CD4-positive, alpha-beta T cell treated with Interleukin-15 for 1 hour (primary cell): Measurements from ENCODE around the gene ACTRT2.

Experiments used
- DNase-seq: peaks from one replicate; pipeline ENCODE4 v3.0.0-alpha.2; 2020

The ACTRT2 gene

DNA sequence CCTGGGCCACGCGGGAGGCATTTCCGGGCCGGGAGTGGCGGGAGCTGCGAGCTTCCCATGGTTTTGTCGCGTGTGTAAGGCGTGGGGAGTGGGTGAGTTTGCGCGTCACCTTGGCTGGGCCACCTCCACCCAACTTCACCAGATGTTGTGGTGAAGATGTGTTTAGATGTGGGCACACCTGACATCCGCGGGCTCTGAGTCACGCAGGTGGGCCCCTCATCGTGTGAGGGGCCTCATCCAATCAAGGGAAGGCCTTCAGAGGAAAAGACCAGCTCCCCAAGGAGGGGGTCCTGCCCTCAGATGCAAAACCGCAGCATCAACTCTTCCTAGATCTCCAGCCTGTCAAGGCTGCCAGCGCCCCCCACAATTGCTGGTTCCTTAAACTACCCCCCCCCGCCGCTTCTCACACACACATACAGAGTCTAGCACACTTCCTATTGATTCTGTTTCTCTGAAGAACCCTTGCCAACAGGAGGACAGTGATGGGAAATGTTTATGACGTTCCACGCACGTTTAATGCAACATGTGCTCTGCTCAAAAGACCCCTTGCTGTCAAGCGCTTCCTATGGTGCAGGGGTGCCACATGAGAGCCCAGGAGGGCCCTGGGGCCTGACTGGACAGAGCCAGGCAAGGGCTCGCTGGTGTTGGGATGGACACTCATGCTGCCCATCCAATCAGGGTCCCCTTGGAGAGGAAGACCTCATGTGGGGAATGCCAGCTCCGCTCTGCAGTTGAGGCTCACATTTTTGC lies 11.9 kb downstream of the ACTRT2 start:
- peak; percentile 53 for DNase-seq

DNA sequence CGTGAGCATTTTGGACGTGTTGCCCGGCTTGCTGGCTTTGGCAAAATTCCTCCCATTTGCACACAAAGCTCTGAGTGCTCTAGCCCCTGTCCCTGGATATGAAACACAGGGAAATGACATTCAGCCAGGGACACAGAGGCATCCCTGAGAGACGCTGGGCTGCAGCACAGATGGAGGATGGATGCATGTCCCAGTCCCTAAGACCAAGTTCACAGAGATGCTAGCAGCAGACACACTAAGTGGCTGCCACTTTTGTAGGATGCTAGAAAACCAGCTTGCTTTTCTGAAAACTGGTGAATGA lies 12.5 kb downstream of the ACTRT2 start:
- no peak for DNase-seq

DNA sequence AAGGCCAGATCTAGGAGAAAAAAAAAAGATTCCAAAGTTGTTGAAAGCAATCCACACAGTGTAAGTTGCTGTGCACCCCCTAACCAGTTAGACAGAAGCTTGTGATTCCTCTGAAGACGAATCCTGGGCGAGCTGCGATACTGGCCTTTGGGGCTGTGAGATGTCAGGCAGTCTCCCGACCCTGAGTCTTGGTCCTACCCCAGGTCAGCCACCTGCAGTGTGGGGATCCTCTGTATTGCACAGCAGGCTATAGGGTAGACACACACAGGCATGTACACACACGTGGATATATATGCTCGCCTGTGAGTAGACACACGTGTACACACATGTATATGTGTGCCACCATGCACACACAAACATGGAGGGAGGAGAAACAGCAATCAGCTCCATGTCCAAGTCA lies 12.9 kb downstream of the ACTRT2 start:
- no peak for DNase-seq

DNA sequence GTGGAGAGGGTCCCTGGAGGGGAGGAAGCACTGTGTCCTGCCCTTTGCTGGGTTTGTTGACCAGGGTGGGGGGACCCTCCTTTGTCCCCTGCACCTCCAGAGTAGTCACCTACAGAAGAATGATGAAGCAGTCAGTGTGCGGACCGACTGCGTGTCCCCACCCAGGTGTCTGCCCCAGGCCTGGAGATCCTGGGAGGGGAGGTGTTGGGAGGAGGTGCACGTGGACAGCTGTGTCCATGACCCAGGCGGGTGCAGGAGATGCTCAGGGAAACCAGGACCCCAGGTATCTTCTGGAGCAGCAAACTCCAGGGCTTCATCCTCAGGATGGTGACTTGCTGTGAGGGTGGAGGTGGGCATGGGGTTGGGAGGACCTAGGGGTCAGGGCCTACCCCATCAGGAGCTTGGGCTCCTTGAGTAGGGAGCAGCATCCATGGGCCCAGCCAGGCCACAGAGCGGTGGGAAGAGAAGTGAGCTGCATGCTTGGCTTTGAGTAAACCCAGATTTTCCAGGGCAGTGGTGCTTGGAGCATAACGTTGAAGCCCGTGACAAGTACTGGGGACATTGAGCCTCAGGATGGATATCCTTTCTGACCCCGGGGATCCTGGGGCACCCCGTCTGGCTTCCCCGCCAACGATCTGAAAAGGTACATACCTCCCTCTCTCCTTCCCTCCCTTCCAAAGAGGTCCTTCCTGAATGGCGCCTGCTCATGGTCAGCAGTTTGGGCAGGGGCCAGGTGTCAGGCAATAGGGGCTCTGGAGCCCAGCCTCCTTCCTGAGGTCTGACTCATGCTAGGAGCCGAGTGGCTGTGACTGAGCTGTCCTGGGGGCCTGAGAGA lies 13.7 kb downstream of the ACTRT2 start:
- DNase-seq, result no peak

DNA sequence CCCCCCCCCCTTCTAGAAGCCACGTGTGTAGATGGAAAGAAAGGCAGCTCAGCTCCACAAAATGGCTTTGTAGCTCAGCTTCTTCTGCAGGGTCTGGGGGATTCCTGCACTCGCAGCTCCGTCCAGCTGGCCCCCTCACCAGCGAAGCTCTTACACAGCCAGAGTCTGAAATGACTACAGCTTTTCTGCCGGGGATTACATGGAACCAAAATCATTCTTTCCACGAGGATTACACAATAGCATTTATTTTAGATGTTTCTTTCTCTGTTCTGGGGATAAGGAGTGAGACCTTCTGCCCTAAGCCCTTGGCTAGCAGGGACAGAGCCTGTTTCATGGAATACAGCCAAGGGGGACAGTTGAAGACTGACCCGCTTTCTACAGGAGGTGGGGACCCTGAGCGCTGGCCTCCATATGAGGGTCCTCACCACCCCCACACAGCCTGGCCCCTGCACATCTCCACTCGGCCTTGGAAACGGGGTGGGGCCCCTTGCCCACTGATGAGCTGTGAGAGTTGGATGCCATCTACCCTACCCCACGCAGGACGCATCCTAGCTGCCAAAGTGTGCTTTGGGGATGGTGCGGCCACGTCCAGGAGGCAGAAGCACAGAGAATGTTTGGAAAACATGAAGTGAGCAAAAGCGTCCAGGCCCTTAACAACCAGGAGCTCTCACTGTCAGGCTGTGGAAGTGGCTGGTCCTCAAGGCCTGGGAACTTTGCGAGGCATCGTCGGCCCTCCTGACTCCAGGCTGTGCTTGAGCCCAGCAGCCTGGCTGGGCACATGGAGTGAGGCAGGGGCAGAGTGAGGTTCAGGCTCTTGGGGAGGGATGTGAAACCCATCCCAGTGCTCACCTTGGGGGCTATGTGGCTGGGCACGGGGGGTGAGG lies 14.5 kb downstream of the ACTRT2 start:
- no peak for DNase-seq

DNA sequence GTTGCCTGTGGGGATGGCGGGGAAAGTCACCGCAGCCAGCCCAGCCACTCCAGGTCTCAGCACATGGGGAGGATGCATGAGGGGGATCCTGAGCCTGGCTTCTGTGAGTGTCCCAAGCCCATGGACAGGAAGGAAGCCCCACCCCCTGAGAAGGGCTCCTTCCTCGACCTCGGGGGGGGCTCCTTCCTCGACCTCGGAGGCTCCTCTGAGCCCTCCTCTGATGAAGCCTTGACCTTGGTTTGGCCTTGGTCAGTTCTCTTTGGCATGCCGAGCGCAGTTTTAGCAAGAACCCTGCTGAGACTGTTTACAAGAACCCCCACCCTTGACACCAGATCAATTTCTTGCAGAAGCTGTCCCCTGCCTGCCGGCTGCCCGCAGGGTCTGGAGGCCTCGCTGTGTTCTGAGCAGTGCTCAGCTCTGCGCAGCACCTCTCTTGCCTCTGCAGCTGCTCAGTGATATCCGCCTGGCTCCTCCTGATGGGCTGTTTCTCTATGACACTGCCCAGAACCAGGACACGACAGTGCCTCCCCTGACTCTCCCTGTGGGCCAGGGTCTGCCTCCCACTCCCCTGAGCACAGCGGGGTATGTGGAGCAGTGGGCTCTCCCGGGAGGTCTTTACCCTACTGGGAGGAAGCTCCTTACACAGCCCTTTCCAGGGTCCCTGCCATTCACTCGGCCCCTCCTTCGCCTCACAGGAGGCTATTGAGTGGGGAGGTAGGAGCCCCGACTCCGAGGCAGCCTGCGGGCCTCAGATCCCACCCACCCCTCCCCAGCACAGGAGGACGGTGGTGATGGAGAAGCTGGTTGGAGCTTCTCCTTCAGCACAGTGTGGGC lies 15.4 kb downstream of the ACTRT2 start:
- no peak for DNase-seq

DNA sequence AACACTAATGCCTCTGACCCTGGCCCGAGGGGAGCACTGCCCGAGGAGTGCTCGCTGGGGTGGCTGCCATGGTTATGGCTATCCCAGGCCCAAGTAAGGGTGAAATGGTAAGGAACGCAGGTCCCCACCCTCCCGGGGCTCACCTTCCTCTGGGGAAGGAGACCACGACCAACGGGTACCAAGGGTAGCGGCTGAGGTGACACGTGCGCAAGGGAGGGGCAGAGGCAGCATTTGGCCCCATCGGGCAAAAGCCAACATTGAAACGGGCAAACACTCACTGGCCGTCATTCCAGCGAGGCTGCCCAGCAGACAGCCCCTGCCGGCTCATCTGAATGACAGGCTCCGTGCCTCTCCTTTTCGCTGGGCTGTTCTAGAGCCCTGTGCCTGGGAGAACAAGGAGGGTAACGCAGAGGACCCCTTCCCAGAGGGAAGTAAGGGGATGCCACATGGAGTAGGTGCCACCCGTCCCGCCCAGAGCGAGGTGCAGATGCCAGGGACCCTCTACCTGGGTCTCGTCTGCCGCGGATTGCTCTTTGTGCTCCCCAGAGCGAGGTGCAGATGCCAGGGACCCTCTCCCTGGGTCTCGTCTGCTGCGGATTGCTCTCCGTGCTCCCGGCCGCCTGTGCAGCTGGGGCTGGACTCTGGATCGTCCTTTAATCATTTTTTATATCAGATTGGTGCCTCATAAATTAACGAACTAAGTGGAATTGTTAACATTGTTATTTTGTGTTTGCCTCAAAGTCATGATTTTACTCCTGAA lies 16.2 kb downstream of the ACTRT2 start:
- DNase-seq, result no peak

DNA sequence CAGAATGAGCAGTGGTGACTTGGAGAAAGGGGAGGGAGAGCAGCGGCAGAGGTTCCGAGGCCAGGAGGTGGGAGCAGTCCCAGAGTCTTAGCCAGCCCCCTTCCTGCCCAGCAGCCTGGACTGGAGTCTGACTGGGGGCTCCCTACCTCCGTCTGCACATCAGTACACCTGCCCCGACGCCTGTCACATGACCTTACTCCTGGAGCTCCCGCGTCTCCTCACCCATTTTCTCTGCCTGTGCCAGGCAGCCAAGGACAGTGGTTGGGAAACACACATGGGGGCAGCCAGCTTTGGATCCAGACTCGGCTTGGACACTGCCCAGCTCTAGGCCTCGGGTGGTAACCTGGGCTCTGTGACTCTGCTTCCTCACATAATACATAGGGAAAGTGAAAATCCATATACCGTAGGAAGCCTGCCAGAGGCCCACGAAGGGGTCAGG lies 16.9 kb downstream of the ACTRT2 start:
- DNase-seq, result no peak

DNA sequence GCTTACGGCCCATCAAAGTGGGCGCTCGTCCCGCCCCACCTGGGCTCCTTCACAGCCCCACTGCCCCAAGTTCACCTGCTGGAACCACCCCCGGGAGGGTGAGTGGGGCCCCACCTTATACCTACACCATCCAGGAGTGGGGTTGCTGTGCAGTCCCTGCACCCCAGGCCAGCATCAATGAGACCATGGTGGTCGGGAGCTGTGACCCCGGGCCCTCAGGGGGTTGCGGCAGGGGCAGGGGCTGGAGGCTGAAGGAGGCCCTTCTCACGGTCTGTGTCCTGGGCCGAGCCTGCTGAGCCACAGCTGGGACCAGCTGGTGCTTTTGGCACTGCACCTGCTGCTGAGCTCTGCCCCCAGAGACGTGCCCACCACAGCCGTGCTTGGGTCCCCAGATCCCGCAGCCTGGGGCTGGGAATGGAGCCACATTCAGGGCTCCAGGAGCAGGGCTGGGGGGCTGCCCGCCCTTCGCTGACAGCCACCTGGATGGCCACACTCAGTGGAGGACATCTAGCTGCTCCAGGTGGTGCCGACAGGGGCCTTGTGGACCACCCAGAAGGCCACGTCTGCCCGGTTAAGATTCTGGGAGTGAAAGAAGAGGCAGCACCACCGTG lies 17.4 kb downstream of the ACTRT2 start:
- DNase-seq, result no peak

DNA sequence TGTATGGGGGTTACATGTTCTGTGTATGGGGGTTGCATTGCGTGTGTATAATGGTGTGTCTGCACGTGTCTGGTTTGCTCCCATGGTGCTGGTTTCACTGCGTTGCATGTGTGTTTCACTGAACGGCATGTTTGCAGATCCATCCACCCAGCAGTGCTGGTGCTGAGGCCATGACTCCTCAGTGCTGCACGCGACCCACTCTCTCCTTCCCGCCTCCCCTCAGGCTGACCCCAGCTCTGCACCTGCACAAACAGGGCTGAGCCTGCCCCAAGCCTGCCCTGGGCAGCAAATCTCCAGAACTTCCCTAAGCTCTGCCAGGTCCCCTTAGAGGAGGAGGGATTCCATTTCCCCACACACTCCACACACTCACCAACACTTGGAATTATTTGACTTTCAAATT lies 18.7 kb downstream of the ACTRT2 start:
- peak; percentile 14 for DNase-seq

DNA sequence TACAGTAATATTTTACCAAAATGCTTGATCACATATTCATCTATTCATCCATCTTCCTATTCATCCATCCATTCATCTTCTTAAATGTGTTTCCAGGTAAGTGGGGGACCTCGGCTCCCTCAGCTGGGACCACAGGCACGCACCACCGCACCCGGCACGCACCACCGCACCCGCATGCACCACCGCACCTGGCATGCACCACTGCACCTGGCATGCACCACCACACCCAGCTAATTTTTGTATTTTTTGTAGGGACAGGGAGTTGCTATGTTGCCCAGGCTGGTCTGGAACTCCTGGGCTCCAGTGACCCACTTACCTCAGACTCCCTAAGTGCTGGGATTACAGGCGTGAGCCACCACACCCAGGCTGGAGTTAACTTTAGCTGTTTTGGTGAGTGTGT lies 21.2 kb downstream of the ACTRT2 start:
- DNase-seq, result no peak

DNA sequence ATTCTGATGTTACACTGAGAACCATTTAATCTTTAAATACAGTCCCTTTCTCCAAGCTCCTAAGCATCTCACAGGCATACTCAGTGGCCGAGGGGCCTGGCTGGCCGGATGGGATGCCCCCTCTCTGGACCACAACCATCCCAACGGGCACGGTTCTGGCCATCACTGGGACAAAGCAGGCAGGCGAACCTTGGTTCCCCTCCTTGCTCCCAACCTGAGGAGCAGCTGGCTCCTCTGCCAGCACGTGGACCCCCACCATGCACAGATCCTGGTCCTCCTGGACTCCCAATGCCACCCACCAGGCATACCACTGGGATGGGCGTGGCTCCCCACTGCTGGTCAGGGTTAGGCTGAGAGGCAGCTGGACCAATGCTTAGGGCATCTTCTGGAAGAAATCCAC lies 27.9 kb downstream of the ACTRT2 start:
- DNase-seq, result no peak

DNA sequence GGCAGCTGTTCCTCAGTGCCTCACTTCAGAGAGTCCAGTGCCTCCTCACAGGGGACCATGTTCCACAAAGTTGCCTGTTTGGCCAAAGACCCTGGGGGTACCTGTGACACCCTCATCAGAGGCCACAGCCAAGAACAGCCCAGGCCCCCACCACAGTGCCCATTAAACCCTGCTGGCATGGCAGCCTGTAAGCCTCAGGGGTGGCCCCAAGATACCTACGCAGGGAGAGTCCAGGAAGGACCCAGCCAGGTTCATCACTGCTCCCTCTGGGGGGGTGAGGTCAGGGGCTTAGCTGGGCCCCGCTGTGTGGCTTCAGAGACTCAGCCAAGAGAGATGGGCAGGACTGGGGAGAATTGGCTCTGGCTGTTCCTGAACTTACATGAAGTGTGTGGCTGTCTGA lies 28.6 kb downstream of the ACTRT2 start:
- peak; percentile 12 for DNase-seq

DNA sequence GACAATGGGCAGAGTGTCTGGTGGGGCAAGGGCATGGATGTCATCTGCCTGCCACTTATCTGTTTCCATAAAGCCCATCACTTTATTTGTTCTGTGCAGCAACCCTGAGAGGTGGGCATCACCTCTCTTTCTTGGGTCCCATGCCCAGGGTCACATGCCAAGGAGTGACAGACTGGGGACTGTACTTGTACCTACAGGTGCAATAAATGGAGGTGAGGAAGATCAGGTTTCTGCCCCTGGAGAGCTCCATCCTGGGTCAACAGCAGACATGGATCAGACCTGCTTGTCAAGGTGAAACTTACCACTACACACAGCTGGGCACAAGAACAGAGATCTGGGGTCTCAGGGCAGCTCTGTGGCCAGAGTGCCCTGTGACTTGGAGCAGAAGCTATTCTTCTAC lies 29.3 kb downstream of the ACTRT2 start:
- DNase-seq, result no peak

DNA sequence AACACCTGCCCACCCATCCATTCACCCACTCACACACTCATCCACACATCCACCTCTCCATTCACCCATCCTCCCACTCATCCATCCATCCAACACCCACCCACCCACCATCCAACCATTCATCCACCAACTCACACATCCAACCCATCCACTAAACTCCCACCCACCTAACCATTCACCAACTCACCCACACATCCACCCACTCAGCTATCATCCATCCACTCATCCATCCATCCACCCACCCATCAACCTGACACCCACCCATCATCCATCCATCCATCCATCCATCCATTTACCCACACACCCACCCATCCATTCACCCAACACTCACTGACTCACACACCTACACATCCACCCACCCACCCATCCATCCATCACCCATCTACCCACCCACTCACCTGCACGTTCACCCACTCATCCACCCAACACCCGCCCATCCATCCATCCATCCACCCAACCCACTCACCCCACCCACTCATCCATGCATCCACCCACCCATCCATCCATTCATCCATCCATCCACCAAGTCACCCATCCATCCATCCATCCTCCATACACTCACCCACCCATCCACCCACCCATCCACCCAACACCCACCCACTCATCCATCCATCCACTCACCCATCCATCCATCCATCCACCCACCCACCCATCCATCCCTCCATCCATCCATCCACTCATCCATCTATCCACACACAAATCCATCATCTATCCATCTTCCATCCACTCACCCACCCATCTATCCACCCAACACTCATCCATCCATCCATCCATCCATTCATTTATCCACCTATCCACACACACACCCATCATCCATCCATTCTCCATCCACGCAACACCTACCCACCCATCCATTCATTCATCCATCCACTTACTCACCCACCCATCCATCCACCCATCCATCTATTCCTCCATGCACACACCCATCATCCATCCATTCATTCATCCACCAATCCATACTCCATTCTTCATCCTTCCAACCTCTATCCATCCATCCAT lies 30.3 kb downstream of the ACTRT2 start:
- peak; percentile 9 for DNase-seq

DNA sequence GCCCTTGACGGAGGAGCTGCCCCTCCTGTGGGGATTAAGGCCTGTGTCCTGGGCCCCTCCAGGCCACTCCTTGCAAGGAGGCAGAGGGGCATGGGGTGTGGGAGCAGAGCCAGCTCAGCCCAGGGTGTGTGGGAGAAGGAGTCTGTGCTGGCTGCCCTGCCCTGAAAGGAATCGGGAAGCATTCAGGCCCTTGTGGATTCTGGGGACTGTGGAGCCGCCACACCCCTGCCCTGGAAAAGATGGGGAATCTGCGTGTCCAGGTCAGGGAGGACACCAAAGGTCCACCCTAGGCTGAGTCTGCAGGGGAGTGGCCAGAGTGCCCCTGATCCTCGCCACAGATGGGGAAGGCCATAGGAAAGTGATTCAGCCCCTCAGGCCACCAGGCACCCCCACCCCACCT lies 31.2 kb downstream of the ACTRT2 start:
- no peak for DNase-seq

DNA sequence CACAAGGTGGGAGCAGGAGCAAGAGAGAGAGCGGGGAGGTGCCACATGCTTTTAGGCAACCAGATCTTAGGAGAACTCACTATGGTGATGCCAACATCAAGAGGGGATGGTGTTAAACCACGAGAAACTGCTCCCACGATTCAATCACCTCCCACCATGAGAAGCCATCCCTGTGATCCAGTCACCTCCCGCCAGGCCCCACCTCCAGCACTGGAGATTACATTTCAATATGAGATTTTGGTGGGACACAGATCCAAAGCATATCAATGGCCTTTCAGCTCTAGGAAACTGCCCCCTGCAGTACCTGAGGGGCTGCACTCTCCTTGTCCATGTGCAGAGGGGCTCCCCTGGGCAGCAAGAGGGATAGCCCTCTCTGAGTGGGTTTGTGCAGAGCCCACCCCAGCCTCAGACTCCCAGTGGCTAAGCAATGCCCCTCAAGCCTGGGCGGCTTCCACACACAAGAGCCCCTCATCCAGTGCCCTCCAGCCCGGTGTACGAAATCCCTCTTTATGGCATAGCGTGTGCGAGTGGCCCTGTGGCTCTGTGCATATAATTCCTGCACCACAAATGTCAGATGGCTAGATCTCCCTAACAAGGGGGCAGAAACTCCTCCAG lies 32.2 kb downstream of the ACTRT2 start:
- no peak for DNase-seq

DNA sequence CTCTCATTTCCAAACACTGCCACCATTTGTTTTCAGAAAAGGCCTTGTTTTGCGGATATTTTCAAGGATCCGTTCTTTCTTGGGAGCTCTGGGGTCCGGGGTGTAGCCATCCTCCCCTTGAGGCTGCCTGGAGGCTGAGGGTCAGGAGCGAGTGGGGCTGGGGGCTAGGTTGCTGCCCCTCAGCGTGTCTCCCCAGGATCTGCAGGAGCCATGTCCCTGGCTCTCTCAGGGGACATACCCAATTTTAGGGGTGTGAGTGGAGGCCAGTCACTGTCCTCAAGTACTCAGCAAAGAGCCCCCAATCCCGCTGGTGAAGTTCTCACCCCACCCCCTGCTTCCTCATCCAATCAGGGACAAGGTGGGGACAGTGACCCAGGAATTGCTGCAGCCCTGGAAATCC lies 32.7 kb downstream of the ACTRT2 start:
- DNase-seq, result no peak

DNA sequence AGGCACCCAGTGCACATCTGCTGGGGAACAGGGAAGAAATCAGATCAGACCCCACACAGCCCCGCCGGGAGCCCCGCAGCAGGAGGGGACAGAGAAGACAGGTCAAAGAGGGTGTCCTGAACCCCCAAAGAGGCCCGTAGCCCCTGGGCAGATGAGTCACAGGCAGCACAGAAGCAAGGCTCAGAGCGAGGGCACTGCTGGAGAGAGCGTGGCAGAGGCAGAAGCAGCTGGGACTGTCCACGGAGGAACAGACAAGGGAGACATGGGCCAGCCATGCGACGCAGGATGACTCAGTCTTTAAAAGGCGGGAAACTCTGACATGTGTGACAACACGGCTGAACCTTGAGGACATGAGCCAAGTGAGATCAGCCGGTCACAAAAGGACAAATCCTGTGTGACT lies 33.2 kb downstream of the ACTRT2 start:
- DNase-seq, result no peak

DNA sequence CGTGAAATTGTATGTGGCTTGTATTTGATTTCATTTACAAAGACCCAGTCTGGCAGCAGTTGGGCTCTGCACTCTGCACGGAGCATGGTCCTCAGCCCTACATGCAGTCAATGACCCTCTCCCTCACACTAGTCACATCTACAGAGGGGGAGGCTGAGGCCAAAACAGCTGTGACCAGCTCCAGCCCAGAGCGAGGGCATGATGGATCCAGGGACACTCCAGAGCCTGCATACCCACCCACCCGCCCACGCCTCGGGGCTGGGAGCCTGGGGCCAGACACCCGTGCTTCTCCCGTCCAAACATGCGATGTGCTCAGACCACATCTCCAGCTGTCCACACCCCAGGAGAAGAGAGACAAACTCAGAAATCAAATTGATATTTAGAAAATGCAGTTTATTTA lies 33.8 kb downstream of the ACTRT2 start:
- DNase-seq, result no peak
